CD4-positive, alpha-beta T cell treated with Interleukin-6 at 100 ng/mL for 8 hours (primary cell): Measurements from ENCODE around the gene PANK2.
"Not testable (repeated sequence)": the region's sequence is repeated elsewhere in the genome, so short reads cannot be mapped to it uniquely, and the experiment has no call there.

Experiments used
- DNase-seq: peaks from one replicate; pipeline ENCODE4 v3.0.0-alpha.2; 2020; ENCODE audit warnings: mixed read lengths, low spot score

The PANK2 gene

DNA sequence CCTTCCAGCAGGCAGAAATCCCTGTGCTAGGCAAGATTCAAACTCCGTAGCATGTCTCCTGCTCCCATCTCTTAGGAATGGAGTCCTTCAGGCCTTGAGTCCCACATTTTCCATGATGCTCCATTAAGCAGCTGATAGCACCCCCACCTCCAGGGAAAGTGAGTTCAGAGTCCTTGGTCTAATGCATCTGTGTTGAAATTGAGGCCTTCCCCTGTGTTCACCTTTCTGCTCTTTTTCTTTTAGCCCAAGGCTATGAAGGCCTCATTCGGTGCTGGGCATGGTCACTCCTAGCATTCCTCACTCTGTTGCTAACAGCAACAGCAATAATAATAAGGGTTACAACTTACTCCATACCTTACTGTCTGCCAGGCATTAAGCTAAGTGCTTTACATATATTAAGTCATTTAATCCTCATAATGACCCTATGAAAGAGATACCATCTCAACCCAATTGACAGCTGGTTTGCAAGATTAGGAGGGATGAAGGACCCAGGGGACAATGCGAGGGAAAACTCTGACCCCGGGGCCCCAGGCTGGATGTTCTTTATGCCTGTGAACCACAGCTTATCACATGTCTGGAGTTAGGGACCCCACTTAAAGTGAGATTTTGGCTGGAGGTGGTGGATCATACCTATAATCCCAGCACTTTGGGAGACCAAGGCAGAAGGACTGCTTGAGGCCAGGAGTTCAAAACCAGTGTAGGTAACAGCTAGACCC is 17.5 kb upstream of the PANK2 start:
- DNase-seq: no peak

DNA sequence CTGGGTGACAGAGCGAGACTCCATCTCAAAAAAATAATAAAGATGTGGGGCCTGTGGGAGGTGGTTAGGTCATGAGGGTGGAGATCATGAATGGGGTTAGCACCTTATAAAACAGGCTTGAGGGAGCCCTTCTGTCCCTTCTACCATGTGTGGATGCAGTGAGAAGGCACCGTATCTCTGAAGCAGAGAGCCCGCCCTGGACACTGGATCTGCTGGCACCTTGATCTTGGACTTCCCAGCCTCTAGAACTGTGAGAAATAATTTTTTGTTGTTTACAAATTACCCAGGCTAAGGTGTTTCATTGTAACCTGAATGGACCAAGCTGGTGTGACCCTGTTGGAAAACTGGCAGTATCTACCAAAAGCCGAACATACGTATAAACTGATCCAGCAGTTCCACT is 15.7 kb upstream of the PANK2 start:
- no peak for DNase-seq

DNA sequence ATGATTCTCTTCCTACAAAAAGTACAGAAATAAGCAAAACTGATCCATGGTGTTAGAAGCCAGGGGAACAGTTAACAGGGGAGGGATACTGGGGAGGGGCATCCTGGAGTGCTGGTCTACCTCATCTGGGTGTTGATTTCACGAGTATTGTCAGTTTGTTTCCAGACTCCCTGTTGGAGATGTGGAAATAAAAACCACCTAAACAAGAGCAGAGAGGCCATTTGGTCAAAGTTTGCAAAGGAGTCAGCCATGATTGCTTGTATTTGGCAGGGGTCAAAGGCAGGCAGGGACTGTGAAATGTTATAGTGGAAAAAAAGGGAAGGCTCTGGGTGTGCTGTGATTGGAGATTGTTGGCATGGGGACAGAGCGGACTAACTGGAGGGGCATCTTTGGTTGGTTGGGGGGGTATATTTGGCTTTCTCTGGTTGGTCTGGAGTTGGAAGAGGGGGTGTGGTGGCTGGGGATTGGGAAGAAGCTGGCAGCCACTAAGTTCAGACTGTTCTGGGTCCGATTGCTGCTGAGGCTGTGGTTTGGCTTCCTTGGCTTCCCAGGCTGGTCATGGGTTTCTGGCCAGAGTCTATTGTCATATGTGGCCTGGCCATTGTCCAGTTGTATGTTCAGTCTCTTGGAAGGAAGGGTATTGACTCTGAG is 14.9 kb upstream of the PANK2 start:
- DNase-seq: no peak

DNA sequence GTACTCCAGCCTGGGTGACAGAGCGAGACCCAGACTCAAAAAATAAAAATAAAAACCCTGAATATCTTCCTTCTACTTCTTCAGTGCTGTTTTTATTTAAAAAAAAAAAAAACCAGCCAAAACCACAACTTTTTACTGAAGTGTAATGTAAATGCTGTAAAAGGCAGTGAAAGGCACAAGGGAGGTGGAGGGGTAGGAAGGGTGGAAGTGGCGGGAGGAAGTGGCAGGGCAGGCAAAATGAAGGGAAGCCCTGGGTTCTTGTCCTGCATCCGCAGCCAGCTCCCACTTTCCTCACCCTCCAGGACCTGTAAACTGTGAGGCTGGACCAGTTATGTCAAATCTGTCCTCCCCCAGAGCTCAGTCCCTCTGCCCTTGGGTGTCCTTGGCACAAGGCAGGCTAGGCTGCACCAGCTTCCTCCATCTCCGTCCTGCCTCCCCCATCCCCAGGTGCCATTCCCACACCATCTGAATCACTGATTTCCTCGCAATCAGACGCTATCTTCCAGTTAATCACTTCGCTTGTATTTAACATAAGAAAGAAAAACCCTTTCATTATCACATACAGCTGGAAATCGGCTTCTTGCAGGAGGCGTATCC is 13.7 kb upstream of the PANK2 start:
- no peak for DNase-seq

DNA sequence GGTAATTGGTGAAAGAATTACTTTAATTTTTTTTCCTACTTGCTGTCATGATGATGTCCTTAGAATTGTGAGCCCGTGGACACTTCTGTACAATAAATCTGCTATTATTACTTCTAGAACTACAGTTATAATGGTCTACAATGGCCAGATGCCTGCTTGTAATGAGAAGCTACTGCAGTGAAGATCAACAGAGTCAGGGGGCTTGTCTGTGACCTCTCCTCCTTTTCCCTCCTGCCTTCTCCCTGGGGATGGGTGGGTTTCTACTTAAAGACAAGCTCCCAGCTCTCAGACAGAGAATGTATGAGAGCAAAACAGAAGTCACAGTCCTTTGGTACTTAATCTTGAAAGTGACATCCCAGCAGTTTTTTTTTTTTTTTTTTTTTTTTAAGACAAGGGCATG is 13.2 kb upstream of the PANK2 start:
- DNase-seq: no peak

DNA sequence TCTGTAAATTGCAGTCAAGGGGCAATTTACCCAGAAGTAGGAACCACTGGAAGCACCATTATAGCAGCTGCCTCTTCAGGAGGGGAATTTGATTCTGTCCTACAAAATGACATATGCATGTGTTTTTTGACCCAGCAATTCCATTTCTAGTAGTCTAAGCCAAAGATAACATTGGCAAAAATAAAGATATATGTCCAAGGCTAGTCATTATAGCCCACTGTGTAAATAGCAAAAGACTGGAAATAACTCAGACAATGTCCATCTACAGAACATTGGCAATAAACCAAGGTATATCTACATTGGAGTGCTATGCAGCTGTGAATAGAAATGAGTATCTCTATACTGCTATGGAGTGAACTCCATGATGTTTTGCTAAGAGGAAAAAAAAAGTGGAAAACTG is 12.5 kb upstream of the PANK2 start:
- no peak for DNase-seq

DNA sequence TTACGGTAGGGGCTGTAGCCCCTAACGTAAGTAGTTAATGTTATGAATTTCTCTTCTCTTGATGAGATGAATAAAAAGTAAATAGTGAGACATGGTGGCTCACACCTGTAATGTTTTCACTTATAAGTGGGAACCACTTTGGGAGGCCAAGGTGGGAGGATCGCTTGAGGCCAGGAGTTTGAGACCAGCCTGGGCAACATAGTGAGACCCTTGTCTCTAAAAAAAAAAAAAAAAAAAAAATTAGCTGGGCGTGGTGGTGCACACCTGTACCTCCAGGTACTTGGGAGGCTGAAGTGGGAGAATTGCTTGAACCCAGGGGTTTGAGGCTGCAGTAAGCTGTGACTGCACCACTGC is 10.3 kb upstream of the PANK2 start:
- DNase-seq: not testable (repeated sequence)

DNA sequence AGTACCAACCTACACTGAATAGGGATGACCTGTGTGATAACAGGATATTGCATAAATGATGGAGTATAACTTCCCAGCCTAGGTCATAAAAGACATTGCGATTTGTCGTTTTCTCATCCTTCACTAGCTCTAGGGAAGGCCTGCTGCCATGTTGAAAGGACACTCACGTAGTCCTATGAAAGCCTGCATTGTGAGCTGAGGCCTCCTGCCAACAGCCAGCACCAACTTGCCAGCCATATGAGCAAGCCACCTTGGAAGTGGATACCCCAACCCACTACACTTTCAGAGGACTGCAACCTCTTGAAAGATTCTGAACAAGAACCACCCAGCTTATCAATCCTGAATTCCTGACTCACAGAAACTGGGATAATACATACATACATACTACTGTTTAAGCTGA is 3.5 kb upstream of the PANK2 start:
- no peak for DNase-seq

DNA sequence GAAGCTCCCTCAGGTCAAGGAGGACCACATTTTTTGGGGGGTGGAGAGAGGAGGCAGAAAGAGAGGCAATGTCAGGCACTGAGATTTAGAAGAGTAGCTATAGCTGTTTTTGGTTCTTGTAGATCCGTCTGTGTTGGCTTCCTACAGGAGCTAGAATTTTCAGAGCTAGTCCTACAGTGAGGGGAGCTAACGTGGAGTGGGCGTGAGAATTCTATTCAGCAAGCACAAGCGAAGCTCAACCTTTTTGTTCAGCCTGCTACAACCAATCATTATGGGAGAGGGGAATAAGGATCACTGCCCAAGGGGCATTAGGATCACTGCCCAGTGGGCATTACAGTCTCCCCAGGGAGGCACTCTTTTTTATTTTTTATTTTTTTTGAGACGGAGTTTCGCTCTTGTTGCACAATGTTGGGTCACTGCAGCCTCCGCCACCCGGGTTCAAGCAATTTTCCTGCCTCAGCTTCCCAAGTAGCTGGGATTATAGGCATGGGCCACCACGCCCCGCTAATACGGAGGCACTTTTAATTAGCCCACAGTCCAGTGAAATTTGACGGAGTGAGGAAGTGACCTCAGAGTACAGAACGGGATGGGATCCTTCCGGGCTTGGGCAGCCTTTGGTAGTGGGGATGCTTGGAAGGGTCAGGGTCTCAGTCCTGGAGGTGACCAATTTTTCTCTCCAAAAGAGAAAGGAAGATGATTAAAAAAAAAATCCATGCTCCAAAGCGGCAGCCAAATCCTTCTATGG is 1.1 kb upstream of the PANK2 start:
- no peak for DNase-seq

DNA sequence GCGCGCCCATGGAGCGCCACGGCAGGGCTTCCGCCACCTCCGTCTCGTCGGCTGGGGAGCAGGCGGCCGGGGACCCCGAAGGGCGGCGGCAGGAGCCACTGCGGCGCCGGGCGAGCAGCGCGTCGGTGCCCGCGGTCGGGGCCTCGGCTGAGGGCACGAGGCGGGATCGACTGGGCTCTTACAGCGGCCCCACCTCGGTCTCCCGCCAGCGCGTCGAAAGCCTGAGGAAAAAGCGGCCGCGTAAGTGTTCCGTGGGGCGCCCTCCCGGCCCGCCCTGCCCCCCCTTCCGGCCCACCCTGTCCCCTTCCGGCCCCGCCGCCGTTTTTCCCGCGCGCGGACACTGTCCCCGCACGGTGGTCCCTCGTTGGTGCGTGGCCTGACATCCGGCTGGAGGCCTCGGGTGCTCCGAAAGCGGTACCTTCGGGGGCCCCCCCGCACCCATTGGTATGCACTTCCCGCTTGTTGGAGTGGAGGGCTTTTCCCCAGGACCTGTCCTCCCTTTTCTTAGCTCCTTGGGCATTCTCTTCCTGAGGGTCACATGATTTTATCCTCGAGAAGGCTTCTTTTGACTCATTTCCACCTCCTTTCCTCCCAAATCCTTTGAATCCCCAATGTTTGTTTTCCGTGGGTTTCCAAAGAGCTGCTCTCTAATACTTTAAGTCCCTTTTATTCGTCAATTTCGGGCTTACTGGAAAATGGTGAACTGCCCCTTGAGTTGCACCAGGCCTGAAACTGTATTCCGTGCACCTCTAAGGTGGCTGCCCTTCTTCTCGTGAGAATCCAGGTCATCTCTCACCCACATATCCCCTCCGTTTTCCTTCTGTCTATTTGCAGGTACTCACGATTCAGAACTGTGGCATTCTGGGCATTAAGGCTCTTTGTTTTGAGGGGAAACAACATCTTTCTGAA is 556 bp downstream of the PANK2 start:
- DNase-seq: no peak

DNA sequence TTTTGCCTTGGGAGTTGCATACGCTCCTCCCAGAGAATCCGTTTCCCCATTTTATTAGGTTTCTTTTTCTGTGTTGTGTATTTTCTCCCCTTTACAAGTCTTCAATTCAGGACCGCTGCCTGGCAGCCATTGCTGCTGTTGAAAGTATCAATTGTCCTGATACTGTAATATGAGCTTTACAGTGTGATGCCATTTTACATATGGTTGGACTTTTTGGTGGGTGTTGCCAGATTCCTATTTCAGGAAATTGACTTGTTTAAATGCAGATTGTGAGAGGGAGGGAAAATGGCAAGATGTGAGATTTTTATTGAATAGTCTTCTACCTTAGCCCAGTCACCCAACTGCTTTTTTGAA is 1.2 kb downstream of the PANK2 start:
- DNase-seq: no peak

DNA sequence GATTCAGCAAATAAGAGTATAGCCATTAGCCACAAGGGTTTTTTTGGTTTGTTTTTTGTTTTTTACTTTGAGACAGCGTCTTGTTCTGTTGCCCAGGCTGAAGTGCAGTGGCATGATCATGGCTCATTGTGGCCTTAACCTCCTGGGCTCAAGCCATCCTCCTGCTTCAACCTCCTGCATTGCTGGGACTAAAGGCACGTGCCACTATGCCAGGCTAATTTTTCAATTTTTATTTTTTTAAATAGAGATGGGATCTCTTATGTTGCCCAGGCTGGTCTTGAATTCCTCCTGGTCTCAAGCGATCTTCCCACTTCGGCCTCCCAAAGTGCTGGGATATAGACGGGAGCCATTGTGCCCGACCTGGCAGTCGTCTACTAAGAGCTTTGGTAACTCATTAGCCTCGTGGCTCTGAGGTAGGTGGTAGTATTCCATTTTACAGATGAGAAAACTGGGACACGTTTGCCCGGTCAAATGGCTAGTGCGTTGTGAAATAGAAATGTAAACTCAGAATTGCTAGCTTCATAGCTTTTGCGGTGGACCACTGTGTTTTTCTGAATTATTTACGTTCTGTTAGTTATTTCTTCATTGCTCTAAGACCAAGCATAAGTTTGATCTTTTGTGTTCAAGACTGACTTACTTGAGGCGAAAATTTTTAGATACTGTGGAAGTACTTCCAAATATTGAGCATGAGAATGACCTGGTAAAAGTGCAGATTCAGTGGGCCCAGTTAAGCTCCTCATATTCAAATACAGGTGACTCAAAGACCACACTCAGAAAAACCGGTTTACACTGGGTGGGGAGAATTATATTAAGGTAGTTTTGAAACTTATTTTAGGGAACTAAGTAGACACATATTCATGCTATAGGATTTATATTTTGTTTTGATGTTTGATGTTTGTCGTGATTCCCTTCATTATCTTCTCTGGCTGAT is 2.1 kb downstream of the PANK2 start:
- no peak for DNase-seq

DNA sequence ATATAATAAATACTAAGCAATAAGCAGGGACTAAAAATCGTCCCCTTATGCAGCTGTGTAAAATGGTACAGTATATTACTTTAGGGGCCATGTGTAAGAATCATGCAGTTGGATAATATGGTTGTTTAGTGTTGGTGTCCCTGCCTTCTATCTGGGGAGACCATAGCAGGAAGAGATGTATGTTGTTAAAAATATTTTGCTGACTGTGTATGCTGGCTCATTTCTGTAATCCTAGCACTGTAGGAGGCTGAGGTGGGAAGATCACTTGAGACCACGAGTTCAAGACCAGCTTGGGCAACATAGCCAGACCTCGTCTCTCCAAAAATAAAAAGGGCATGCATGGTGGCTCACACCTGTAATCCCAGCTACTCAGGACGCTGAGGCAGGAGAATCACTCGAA is 5.6 kb downstream of the PANK2 start:
- no peak for DNase-seq

DNA sequence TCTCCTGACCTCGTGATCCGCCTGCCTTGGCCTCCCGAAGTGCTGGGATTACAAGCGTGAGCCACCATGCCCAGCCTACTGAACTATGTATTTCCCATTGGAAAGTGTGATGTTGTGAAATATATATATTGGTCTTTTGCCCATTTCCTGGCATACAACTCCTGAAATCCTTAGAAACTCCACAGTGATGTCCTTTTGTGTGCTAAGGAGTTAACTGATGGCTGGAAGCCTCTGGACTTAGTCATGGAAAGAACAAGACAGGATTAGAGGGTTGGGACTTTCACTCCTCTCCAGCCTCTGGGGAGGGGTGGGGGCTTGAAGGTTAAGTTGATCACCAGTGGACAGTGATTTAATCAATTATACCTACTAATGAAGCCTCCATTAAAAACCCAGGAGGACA is 7.1 kb downstream of the PANK2 start:
- DNase-seq: no peak

DNA sequence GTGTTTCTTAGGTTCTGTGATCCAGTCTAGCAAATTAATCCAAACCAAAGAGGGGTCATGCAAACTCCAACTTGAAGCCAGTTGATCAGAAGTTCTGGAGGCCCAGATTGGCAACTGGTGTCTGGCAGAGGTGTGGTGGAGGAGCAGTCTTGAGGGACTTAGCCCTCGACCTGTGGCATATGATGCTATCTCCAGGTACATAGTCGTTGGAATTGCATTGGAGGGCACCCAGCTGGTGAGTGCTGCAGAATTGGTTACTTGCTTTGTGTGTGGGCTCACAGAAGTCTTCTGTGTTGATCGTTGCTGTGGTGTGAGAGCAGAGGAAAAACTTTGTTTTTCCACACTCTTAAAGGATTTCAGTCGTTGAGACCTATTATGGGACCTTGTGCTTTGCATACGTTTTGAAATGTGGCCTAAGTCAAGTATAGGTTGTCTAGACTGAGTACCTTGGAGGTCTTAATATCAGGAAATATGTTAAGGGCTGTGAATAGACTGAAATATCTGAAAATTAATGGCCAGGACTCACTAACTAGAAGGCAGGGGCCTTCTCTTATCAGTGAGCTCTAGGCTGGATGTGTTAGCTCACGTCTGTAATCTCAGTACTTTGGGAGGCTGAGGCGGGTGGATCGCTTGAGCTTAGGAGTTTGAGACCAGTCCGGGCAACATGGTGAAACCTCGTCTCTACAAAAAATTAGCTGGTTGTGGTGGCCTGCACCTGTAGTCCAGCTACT is 7.8 kb downstream of the PANK2 start:
- DNase-seq: no peak

DNA sequence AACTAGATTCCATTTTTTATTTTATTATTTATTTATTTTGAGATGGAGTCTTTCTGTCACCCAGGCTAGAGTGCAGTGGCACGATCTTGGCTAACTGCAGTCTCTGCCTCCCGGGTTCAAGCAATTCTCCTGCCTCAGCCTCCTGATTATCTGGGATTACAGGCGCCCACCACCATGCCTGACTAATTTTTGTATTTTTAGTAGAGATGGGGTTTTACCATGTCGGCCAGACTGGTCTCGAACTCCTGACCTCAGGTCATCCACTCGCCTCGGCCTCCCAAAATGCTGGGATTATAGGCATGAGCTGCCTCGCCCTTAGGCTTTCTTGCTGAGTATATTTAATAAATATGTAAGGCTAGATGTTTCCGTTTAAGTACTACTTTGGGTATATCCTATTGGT is 9.0 kb downstream of the PANK2 start:
- DNase-seq: not testable (repeated sequence)

DNA sequence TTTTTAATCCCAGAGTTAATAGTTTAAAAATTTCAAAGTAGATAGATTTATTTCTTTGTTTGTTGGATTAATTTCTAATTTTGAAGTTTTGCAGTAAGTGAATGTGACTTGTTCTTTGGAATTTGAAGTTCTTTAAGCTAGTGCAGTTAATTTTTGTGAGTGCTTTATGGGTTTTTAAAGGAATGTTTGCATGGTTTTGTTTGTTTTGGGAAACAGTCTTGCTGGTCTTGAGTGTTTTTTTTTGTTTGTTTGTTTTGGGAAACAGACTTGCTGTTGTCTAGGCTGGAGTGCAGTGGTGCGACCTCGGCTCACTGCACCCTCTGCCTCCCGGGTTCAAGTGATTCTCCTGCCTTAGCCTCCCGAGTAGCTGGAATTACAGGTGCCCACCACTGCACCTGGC is 9.5 kb downstream of the PANK2 start:
- DNase-seq: no peak

DNA sequence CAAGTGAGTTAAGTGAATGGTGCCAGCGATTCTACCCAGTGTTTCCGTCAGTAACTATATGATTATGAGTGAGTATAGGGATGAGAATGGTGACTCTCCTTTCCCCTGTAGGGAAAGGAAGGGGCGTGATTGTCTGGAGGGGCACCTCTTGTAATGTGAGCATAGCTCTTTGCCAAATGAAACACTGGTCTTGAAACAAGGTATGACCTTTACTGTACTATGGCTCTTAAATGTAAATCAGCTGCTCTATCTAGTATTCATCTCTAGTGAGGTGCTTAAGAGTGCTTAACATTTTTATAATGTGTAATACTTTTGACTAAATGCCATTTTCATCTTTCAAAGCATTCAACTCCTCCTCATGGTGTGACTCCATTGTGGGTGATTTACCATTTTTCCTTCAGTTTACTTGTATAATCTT is 11.0 kb downstream of the PANK2 start:
- no peak for DNase-seq

DNA sequence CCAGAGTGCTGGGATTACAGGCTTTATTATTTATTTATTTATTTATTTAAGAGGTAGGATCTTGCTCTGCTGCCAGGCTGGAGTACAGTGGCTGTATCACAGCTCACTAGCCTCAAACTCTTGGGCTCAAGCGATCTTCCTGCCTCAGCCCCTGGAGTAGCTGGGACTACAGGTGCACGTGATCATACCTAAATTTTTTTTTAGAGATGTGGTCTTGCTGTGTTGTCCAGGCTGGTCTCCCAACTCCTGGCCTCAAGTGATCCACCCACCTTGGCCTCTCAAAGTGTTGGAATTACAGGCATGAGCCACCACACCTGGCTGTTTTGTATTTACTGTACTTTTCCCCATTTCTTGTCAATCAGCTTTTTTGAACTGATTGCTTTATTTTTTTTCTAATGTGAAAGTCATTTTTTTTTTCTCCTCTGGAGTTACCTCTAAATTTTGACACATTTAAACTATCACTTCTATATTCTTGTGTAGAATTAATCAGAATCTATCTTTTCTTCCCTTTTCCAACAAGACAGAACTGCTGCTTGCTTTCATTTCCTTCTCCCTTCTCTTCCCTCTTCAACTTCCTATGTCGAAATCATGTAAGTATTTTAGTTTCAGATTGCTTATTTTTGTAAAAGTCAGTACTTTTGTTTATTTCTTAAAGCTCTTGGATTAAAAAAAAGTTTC is 12.0 kb downstream of the PANK2 start:
- no peak for DNase-seq
